Thoracic aorta (tissue), 2 donors: ENCODE data around the gene SSBP3. TPM values are rescaled to one million over a fixed set of nuclear protein-coding genes. Genes with fewer than 3 reads are reported as not detected.

ENCODE experiments used
- ATAC-seq: fragments of 150-250 bp; one replicate; pipeline ENCODE4 v1.8.0; 2017; ENCODE audit warnings: low read depth; ENCODE audit not compliant: insufficient number of reproducible peaks, low FRiP score
- DNase-seq: peaks from one replicate; pipeline ENCODE4 v3.0.0-alpha.2; 2020; ENCODE audit warnings: low spot score
- H3K27ac ChIP-seq, 2 donors: fragments of 200-600 bp; sonication (generic); 1 replicate in 1 of 2; 2 replicates in 1 of 2; pipeline ENCODE4 v1.5.1; 2016; ENCODE audit warnings: mild to moderate bottlenecking in 2 of 2, moderate library complexity in 2 of 2
- H3K27me3 ChIP-seq: fragments of 200-600 bp; sonication (generic); replicated peaks from 2 replicates; pipeline ENCODE4 v1.6.0; 2016; ENCODE audit warnings: mild to moderate bottlenecking; ENCODE audit not compliant: insufficient read depth
- H3K36me3 ChIP-seq: fragments of 200-600 bp; sonication (generic); one replicate; pipeline ENCODE4 v1.5.1; 2016
- H3K4me1 ChIP-seq, 2 donors: fragments of 200-600 bp; sonication (generic); 1 replicate in 1 of 2; 2 replicates in 1 of 2; pipeline versions ENCODE4 v1.5.1 to v1.6.0; 2016; ENCODE audit warnings: low read depth in 2 of 2, mild to moderate bottlenecking in 1 of 2; ENCODE audit not compliant: control insufficient read depth in 1 of 2
- H3K4me3 ChIP-seq: fragments of 200-600 bp; sonication (generic); 2 replicates; pipeline ENCODE4 v1.5.1; 2016; ENCODE audit warnings: mild to moderate bottlenecking
- H3K9me3 ChIP-seq: fragments of 200-600 bp; sonication (generic); 2 replicates; pipeline ENCODE4 v1.5.1; 2016
- total RNA-seq, 2 donors: library from RNA; depleted of rRNA; stranded (reverse); fragments of >200 nt; gene quantifications; one replicate each; pipeline versions ENCODE4 v1.1.0 to v1.2.3, GENCODE V29; 2016
- TF ChIP-seq, protein P1 (sequence below): fragments of 200-600 bp; sonication (generic); IDR thresholded peaks from one replicate; pipeline ENCODE4 v1.5.1; 2019; ENCODE audit warnings: antibody characterized with exemption

SSBP3 gene
- total RNA-seq, 2 donors from 2014 or later, result 33.4 to 87.1 TPM

DNA sequence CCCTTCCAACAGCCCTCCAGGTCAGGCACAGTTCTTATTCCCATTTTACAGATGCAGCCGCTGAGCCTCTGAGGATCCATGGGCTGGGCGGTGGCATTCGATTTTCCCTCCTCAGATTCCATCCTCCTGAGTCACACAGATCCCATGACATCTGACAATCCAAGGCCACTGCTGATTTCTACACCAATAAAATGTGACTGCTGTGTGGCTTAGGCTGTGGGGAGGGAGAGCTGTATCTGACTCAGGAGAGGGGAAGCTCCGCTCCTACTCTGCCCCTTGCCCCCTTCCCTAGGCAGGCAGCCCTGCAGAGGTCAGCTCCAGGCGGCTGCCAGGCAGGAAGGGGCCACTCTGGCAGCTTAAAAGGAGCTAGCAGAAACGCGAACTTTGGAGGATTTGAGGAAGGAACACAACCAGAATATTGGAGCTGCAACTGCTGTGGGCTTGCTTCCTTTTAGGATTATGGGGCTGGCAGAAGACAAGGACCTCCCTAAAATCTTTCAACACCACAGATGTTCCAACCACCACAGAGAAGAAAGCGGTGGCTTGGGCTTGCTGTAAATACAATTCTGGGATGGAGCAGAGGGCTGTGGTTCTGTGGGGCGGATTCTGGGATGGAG is 156.3 kb downstream of the SSBP3 start:
- ATAC-seq (no peak), DNase-seq (no peak)
- Histone ChIP-seq H3K4me3 (no peak overlapping the region), H3K27ac (no peak overlapping the region), H3K4me1 (peaks cover 0 to 9% of the 10 kb centered on the region in 2 donors), H3K36me3 (peaks cover 9% of the 10 kb centered on the region), H3K27me3 (no peaks in the 10 kb centered on the region), H3K9me3 (no peaks in the 10 kb centered on the region)
- TF ChIP-seq, protein P1, sequence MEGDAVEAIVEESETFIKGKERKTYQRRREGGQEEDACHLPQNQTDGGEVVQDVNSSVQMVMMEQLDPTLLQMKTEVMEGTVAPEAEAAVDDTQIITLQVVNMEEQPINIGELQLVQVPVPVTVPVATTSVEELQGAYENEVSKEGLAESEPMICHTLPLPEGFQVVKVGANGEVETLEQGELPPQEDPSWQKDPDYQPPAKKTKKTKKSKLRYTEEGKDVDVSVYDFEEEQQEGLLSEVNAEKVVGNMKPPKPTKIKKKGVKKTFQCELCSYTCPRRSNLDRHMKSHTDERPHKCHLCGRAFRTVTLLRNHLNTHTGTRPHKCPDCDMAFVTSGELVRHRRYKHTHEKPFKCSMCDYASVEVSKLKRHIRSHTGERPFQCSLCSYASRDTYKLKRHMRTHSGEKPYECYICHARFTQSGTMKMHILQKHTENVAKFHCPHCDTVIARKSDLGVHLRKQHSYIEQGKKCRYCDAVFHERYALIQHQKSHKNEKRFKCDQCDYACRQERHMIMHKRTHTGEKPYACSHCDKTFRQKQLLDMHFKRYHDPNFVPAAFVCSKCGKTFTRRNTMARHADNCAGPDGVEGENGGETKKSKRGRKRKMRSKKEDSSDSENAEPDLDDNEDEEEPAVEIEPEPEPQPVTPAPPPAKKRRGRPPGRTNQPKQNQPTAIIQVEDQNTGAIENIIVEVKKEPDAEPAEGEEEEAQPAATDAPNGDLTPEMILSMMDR, result no peak

DNA sequence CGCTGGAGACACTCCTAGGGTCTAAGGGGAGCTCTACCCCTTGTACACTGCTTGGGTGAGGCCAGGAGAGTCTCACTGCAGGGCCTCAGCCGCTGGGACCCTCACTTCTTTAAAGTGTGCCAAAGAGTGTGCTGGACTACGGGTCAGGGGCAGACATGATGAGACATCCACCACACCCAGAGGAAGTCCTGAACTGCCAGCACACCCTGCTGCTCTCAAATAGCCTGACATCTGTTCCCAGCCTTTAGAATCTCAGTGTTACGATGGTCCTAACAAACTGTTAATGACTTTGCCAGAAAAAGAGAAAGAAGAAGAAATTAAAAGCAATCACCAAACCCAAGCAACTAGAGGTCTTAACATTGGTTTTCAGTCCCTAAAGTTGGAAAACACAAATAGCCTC is 157.2 kb downstream of the SSBP3 start:
- no peak for DNase-seq
- H3K36me3 ChIP-seq, result peaks cover 9% of the 10 kb centered on the region
- no peak overlapping the region for H3K27ac ChIP-seq
- H3K9me3 ChIP-seq, result no peaks in the 10 kb centered on the region
- H3K4me3 ChIP-seq, result no peak overlapping the region
- no peak for ATAC-seq
- peaks cover 0 to 9% of the 10 kb centered on the region in 2 donors for H3K4me1 ChIP-seq
- TF ChIP-seq, protein P1, result no peak
- H3K27me3 ChIP-seq, result no peaks in the 10 kb centered on the region

DNA sequence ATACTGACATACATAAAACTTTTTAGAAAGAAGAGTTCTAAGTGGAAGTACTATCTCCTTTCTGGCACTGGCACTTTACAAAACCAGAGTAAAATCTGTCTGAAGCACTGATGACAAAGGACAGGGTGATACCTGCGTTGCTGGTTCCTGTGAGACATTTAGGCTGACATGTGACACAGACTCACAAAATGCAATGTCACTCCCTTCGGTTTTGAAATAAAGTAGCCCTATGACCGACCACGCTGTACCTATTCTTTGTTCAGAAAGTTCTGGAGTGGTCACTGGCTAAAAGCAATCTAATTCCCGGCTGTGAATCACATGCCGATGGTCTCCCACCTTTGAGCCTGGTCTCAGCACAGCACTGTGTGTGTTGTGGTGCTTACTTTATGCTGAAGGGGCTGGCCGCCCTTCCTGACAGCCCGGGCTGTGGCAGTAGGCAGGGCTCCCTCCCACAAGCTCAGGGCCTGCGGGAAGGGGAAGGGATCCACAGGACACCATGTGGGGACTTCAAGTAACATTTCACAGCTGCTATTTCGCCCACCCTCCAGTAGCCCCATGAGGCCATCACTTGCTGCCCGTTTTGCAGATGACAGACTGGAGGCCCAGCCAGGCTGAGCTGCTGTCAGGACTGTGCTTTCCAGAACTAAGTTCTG is 158.2 kb downstream of the SSBP3 start:
- Histone ChIP-seq H3K9me3 (no peaks in the 10 kb centered on the region), H3K27ac (no peak overlapping the region), H3K27me3 (no peaks in the 10 kb centered on the region), H3K36me3 (peaks cover 10% of the 10 kb centered on the region), H3K4me1 (peaks cover 0 to 9% of the 10 kb centered on the region in 2 donors), H3K4me3 (no peak overlapping the region)
- no peak for DNase-seq
- TF ChIP-seq, protein P1, result no peak
- no peak for ATAC-seq

DNA sequence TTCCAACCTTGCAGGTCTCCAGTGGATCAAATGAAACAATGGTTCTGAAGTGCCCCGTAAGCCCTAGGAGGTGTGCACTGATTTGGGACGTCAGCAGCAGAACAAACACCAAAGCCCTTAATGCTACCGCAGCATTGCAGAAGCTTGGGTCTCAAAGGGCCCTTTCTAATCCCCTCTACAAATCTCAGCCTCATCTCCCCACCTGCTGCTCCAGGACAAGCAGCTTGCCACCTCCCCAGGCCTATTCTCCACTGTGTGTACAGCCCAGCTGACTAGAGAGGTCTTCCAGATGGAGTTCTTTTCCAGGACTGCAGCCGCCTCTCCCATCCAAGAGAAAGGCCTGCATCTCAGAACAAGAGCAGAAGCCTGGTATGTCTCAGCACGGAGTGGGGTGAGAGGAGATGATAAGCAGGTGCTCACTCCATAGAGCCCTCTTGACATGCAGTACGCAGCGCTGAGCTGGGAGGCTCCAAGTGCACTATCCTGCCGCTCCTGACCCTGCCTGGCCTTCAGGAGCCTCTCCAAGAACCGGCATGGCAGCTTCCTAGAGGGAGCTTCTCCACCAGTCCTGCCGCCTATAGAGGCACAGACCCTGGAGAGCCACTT is 160.0 kb downstream of the SSBP3 start:
- Histone ChIP-seq H3K27me3 (no peaks in the 10 kb centered on the region), H3K9me3 (no peaks in the 10 kb centered on the region), H3K36me3 (peaks cover 15% of the 10 kb centered on the region), H3K4me3 (no peak overlapping the region), H3K27ac (no peak overlapping the region), H3K4me1 (peaks cover 0 to 9% of the 10 kb centered on the region in 2 donors)
- ATAC-seq, result no peak
- TF ChIP-seq, protein P1, result no peak
- DNase-seq, result no peak

DNA sequence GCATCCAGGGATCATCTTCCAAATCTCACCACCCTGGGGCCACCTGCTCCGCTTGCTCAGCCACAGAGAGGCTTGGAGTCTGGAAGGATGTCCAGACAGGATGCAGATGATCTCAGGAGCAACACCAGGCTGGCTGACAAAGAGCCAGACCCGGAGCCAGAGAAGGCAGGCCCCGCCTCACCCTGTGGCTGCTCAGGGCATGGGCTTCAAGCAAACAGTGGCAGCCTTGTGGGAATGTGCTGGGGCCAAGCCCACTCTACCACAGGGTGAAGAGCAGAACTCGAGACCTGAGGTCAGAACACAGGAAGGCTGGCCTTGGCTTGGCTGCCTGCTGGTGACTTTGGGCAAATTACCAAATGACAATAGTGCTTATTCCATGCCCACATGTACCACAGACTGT is 160.7 kb downstream of the SSBP3 start:
- H3K4me1 ChIP-seq, result peaks cover 0 to 6% of the 10 kb centered on the region in 2 donors
- no peaks in the 10 kb centered on the region for H3K27me3 ChIP-seq
- TF ChIP-seq, protein P1, result no peak
- DNase-seq (no peak), ATAC-seq (no peak)
- no peaks in the 10 kb centered on the region for H3K9me3 ChIP-seq
- H3K36me3 ChIP-seq, result peaks cover 15% of the 10 kb centered on the region
- H3K27ac ChIP-seq, result no peak overlapping the region
- H3K4me3 ChIP-seq, result no peak overlapping the region
